Measurements from ENCODE around the gene ASPG. TPM values are rescaled to one million over a fixed set of nuclear protein-coding genes. Genes with fewer than 3 reads are reported as not detected.

Gene ASPG
- total RNA-seq, 2 donors from 2014 or later: 0.14 to 0.35 TPM

DNA sequence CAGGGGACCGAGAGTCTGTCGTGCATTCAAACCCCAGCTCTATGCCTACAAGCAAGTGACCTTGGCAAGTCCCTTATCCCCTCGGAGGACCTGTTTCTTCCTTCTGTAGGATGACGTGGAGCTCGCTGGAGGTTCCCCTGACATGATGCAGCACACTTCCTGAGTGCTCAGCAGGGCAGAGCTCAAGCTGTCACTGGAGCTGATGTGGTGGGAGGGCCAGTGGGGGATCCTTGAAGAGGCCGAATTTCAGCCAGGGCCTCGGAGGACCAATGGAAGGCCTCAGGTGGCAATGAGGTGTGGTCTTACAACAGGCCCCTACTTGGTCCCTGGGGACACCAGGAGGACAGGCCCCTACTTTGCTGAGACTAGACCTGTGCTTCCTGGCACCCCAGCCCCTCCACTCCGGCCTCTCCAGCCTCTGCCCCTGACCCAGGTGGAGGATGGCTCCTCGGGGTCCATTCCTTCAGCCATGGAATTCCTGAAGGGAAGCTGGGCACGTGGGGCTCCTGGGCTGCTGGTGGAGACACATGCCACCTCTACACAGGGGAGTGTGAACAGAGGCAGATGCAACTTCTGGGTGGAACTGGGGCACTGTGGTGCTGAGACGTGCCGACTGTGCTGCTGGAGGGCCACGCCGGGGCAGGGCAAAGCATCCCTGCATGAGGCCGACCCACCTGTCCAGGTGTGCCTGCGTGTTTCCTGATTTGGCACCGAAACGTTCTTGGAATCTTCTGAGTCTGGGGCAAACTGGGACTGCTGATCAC, 34.2 kb downstream of the ASPG start:
- Histone ChIP-seq H3K9me3 (peaks cover 6% of the 10 kb centered on the region), H3K4me1 (ENCODE audit: control insufficient read depth in 1 of 2, low read depth in 2 of 2) (peaks cover 0 to 16% of the 10 kb centered on the region in 2 donors), H3K27ac (no peak overlapping the region), H3K36me3 (no peaks in the 10 kb centered on the region), H3K27me3 (replicated peaks; ENCODE audit: insufficient read depth) (no peaks in the 10 kb centered on the region), H3K4me3 (no peak overlapping the region)
- ATAC-seq (ENCODE audit: insufficient number of reproducible peaks, low FRiP score, low read depth) (no peak), DNase-seq (ENCODE audit: low spot score) (no peak)
- TF ChIP-seq, protein P1, sequence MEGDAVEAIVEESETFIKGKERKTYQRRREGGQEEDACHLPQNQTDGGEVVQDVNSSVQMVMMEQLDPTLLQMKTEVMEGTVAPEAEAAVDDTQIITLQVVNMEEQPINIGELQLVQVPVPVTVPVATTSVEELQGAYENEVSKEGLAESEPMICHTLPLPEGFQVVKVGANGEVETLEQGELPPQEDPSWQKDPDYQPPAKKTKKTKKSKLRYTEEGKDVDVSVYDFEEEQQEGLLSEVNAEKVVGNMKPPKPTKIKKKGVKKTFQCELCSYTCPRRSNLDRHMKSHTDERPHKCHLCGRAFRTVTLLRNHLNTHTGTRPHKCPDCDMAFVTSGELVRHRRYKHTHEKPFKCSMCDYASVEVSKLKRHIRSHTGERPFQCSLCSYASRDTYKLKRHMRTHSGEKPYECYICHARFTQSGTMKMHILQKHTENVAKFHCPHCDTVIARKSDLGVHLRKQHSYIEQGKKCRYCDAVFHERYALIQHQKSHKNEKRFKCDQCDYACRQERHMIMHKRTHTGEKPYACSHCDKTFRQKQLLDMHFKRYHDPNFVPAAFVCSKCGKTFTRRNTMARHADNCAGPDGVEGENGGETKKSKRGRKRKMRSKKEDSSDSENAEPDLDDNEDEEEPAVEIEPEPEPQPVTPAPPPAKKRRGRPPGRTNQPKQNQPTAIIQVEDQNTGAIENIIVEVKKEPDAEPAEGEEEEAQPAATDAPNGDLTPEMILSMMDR (IDR thresholded peaks at IDR 0.05): no peak

DNA sequence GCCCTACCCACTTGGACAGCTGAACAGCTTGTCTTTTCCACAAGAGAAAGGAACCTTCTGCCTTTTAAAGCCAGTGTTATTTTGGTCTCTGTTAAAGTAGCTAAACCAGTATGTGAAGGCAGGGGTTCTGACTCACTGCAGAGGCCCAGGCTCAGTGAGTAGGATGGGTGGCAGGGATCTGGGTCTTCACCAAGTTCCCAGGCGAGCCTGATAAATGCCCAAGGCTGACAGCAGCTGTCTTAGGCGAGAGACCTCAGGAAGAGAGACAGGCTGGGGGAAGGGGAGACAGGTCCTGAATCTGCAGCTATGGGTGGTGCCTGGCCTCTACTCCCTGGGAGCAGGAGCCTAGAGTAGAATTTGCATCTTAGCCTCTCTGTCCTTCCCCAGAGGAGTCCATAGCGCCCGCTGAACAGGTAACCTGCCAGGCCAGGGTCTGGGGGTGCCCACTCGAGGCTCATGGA, 34.8 kb downstream of the ASPG start:
- H3K36me3 ChIP-seq: no peaks in the 10 kb centered on the region
- H3K4me1 ChIP-seq (ENCODE audit: control insufficient read depth in 1 of 2, low read depth in 2 of 2): peaks cover 0 to 16% of the 10 kb centered on the region in 2 donors
- no peak for ATAC-seq (ENCODE audit: insufficient number of reproducible peaks, low FRiP score, low read depth)
- TF ChIP-seq, protein P1 (IDR thresholded peaks at IDR 0.05): no peak
- H3K4me3 ChIP-seq: no peak overlapping the region
- peaks cover 10% of the 10 kb centered on the region for H3K9me3 ChIP-seq
- DNase-seq (ENCODE audit: low spot score): no peak
- H3K27me3 ChIP-seq (replicated peaks; ENCODE audit: insufficient read depth): no peaks in the 10 kb centered on the region
- no peak overlapping the region for H3K27ac ChIP-seq

DNA sequence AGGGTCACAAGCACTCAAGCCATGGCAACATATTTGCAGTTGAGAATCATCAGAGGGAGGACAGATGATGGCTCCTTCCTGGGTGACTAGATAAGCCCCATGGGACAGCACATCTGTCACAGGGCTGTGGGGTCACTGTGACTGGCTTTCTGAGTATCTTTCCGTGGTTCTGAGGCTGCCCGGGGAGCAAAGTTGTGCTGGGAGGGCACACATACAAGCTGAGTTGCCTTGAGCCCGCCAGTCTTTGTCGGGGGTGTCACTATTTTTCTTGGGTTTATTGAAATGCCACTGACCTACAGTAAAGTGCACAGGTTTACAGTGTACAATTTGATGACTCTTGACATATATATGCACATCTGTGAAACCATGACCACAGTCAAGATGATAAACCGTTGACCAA, 35.6 kb downstream of the ASPG start:
- peaks cover 0 to 16% of the 10 kb centered on the region in 2 donors for H3K4me1 ChIP-seq (ENCODE audit: control insufficient read depth in 1 of 2, low read depth in 2 of 2)
- DNase-seq (ENCODE audit: low spot score) (no peak), ATAC-seq (ENCODE audit: insufficient number of reproducible peaks, low FRiP score, low read depth) (no peak)
- H3K4me3 ChIP-seq: no peak overlapping the region
- no peak overlapping the region for H3K27ac ChIP-seq
- no peaks in the 10 kb centered on the region for H3K36me3 ChIP-seq
- no peaks in the 10 kb centered on the region for H3K27me3 ChIP-seq (replicated peaks; ENCODE audit: insufficient read depth)
- H3K9me3 ChIP-seq: peaks cover 10% of the 10 kb centered on the region
- TF ChIP-seq, protein P1 (IDR thresholded peaks at IDR 0.05): no peak

DNA sequence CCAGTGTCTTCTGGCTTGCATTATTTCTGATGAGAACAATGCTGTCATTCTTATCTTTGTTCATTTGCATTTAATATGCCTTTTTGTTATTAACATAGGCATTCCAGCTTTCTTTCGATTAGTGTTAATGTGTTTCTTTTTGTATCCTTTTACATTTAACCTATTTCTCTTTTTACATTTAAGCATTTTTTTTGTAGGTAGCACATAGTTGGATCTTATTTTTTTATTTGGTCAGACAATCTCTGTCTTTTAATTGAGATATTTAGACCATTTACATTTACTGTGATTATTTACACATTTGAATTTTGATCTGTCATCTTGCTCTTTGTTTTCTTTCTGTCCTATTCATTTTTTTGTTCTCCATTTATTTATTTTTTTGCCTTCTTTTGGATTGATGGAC, 38.4 kb downstream of the ASPG start:
- TF ChIP-seq, protein P1 (IDR thresholded peaks at IDR 0.05): no peak
- no peak for ATAC-seq (ENCODE audit: insufficient number of reproducible peaks, low FRiP score, low read depth)
- Histone ChIP-seq H3K27me3 (replicated peaks; ENCODE audit: insufficient read depth) (no peaks in the 10 kb centered on the region), H3K4me1 (ENCODE audit: control insufficient read depth in 1 of 2, low read depth in 2 of 2) (no peaks in the 10 kb centered on the region), H3K4me3 (no peak overlapping the region), H3K36me3 (no peaks in the 10 kb centered on the region), H3K27ac (no peak overlapping the region), H3K9me3 (peaks cover 10% of the 10 kb centered on the region)
- no peak for DNase-seq (ENCODE audit: low spot score)

DNA sequence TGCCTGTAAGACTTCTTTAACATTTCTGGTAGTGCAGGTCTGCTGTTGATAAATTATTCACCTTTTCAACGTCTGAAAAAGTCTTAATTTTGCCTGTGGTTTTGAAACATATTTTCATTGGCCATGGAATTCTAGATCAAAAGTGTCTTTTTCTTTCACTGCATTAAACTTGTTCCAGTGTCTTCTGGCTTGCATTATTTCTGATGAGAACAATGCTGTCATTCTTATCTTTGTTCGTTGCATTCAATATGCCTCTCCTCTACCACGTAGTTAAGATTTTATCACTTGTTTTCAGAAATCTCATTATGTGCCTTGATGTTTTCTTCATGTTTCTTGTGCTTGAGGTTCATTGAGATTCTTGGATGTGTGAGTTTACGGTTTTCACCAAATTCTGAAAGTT, 39.5 kb downstream of the ASPG start:
- TF ChIP-seq, protein P1 (IDR thresholded peaks at IDR 0.05): no peak
- no peaks in the 10 kb centered on the region for H3K36me3 ChIP-seq
- H3K4me3 ChIP-seq: no peak overlapping the region
- H3K9me3 ChIP-seq: peaks cover 10% of the 10 kb centered on the region
- ATAC-seq (ENCODE audit: insufficient number of reproducible peaks, low FRiP score, low read depth) (no peak), DNase-seq (ENCODE audit: low spot score) (no peak)
- no peaks in the 10 kb centered on the region for H3K27me3 ChIP-seq (replicated peaks; ENCODE audit: insufficient read depth)
- no peak overlapping the region for H3K27ac ChIP-seq
- no peaks in the 10 kb centered on the region for H3K4me1 ChIP-seq (ENCODE audit: control insufficient read depth in 1 of 2, low read depth in 2 of 2)

All from thoracic aorta (tissue), 2 donors.